Endothelial cell (in vitro differentiated cells): ENCODE results near the gene ENAM. TPM values are rescaled to one million over a fixed set of nuclear protein-coding genes. Genes with fewer than 3 reads are reported as not detected.

ENCODE experiments used
- DNase-seq: peaks from one replicate; pipeline ENCODE4 v3.0.0; 2021; ENCODE audit warnings: low spot score
- H3K27ac Mint-ChIP-seq: one replicate; pipeline ENCODE4 v1.8.0; 2021; ENCODE audit warnings: mixed read lengths, inconsistent platforms; ENCODE audit not compliant: unreplicated experiment
- H3K27me3 Mint-ChIP-seq: one replicate; pipeline ENCODE4 v1.8.0; 2021; ENCODE audit warnings: mild to moderate bottlenecking, moderate library complexity, mixed read lengths, inconsistent platforms; ENCODE audit not compliant: unreplicated experiment
- H3K36me3 Mint-ChIP-seq: one replicate; pipeline ENCODE4 v1.8.0; 2021; ENCODE audit warnings: mild to moderate bottlenecking, low read depth, mixed read lengths, inconsistent platforms; ENCODE audit not compliant: unreplicated experiment
- H3K4me1 Mint-ChIP-seq: one replicate; pipeline ENCODE4 v1.8.0; 2021; ENCODE audit warnings: mild to moderate bottlenecking, mixed read lengths, inconsistent platforms; ENCODE audit not compliant: unreplicated experiment
- H3K4me3 Mint-ChIP-seq: one replicate; pipeline ENCODE4 v1.8.0; 2021; ENCODE audit warnings: mild to moderate bottlenecking, mixed read lengths, inconsistent platforms; ENCODE audit not compliant: unreplicated experiment
- H3K9me3 Mint-ChIP-seq: one replicate; pipeline ENCODE4 v1.8.0; 2021; ENCODE audit warnings: mixed read lengths, inconsistent platforms; ENCODE audit not compliant: unreplicated experiment
- CTCF ChIP-seq: fragments of 200-600 bp; sonication (generic); IDR thresholded peaks from one replicate; pipeline ENCODE4 v1.5.0; 2021; ENCODE audit warnings: antibody characterized with exemption; ENCODE audit not compliant: unreplicated experiment
- total RNA-seq: library from RNA; stranded (reverse); fragmentation: NEBNext Ultra II Directional; extraction: Animal tissue kit (Norgen Biotek cat#: 25700); gene quantifications from one replicate; pipeline ENCODE4 v1.2.1, GENCODE V29; 2021; ENCODE audit not compliant: unreplicated experiment

The ENAM gene
- total RNA-seq, 1 donor from 2014 or later, result 0.18 TPM

- TF ChIP-seq CTCF, result no peak
- Mint-ChIP-seq H3K27me3 (no peaks in the 10 kb centered on the region), H3K4me3 (no peak overlapping the region), H3K27ac (no peak overlapping the region), H3K4me1 (no peaks in the 10 kb centered on the region), H3K36me3 (no peaks in the 10 kb centered on the region), H3K9me3 (no peaks in the 10 kb centered on the region)
- no peak for DNase-seq
Measured at GRCh38 chr4:70667740-70668535, 39.4 kb downstream of the ENAM start.

- no peak for DNase-seq
- H3K4me3 Mint-ChIP-seq, result no peak overlapping the region
- no peak overlapping the region for H3K27ac Mint-ChIP-seq
- H3K4me1 Mint-ChIP-seq, result peaks cover 4% of the 10 kb centered on the region
- H3K27me3 Mint-ChIP-seq, result no peaks in the 10 kb centered on the region
- no peak for TF ChIP-seq CTCF
- H3K36me3 Mint-ChIP-seq, result no peaks in the 10 kb centered on the region
- H3K9me3 Mint-ChIP-seq, result no peaks in the 10 kb centered on the region
Measured at GRCh38 chr4:70670332-70671014, 41.9 kb downstream of the ENAM start.

- Mint-ChIP-seq H3K27ac (no peak overlapping the region), H3K4me1 (peaks cover 9% of the 10 kb centered on the region), H3K27me3 (no peaks in the 10 kb centered on the region), H3K4me3 (no peak overlapping the region), H3K9me3 (no peaks in the 10 kb centered on the region), H3K36me3 (no peaks in the 10 kb centered on the region)
- DNase-seq, result no peak
- no peak for TF ChIP-seq CTCF
Measured at GRCh38 chr4:70671091-70671490, 42.5 kb downstream of the ENAM start.

- H3K36me3 Mint-ChIP-seq, result no peaks in the 10 kb centered on the region
- H3K4me3 Mint-ChIP-seq, result no peak overlapping the region
- DNase-seq, result no peak
- H3K4me1 Mint-ChIP-seq, result peaks cover 20% of the 10 kb centered on the region
- H3K27ac Mint-ChIP-seq, result no peak overlapping the region
- no peaks in the 10 kb centered on the region for H3K9me3 Mint-ChIP-seq
- no peaks in the 10 kb centered on the region for H3K27me3 Mint-ChIP-seq
- no peak for TF ChIP-seq CTCF
Measured at GRCh38 chr4:70674191-70674590, 45.6 kb downstream of the ENAM start.

GRCh38 chr4:70674731-70675130 is 46.2 kb downstream of the ENAM start:
- Mint-ChIP-seq H3K27ac (no peak overlapping the region), H3K36me3 (no peaks in the 10 kb centered on the region), H3K9me3 (no peaks in the 10 kb centered on the region), H3K27me3 (no peaks in the 10 kb centered on the region), H3K4me1 (peaks cover 20% of the 10 kb centered on the region), H3K4me3 (no peak overlapping the region)
- no peak for TF ChIP-seq CTCF
- no peak for DNase-seq
